Hypothalamus (tissue), 51 donors: Measurements from ENCODE around the gene TRPC1.

ENCODE experiments used
- DNase-seq, 51 donors: peaks; one replicate each; lab custom pipeline; 2025; lab: John Stamatoyannopoulos, UW

The TRPC1 gene

DNA sequence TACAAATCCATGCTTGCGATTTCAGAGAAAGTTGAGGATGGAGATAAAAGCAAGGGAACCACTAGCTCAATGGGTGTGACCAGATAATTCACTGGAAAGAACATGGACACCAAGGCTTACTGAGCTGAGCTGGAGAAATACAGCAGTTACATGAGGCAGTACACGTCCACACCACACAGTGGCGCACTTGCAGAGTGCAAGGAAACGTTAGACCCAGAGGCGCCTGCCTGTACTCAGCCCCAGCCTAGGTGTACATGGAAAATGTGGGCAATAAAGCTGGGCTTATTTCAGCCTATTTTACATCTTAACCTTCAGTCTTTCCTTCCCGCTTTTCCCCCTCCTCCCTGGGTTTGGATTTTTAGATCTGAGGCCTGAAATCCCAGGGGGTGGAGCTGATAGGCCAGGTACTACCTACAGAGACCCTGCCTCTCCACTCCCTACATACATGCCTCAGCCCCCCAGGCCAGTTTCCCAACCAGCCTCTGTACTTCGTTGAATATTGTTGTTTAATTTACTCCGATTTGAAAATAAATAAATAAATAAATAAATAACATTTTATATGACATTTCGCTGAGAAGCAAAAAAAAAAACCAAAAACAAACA, 105.0 kb downstream of the TRPC1 start:
- peak in 42 of 51 donors; percentile 2 to 81 (median 50) for DNase-seq

GRCh38 chr3:142837526-142837925, 113.7 kb downstream of the TRPC1 start:
- DNase-seq, result no peak

GRCh38 chr3:142839831-142840230, 116.0 kb downstream of the TRPC1 start:
- no peak for DNase-seq

GRCh38 chr3:142844339-142844977, 120.6 kb downstream of the TRPC1 start:
- DNase-seq, result no peak

- no peak for DNase-seq
Observed at GRCh38 chr3:142846779-142847577, 123.1 kb downstream of the TRPC1 start.

GRCh38 chr3:142849148-142849547, 125.3 kb downstream of the TRPC1 start:
- no peak for DNase-seq

DNA sequence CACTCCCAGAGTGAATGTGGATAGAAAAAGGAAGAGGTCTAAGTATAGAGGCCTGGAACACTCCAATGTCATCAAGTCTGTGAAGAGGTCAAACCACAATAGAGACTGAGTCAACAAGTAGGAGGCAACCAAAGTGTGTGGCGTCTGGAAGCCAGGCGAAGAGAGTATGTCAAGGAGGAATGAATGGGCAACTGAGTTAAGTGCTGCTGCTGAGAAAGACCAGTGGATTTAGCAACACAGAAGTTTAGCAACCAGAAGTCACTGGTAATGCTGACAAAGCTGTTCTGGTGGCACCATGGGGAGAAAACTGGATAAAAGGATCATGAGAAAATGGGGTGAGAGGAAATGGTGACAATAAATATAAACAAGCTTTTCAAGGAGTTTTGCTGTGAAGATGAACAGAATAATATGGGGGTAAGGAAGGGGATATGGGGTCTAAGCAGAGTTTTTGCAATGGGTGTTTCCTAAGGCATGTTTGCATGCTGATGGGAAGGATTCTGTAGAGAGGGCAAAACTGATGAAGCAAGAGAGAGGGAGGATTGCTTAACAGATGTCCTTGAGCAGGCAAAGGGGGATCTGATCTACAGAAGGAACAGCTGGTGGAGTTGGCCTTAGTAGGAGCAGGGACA, 126.7 kb downstream of the TRPC1 start:
- DNase-seq, result no peak

GRCh38 chr3:142852009-142852408, 128.2 kb downstream of the TRPC1 start:
- no peak for DNase-seq

GRCh38 chr3:142853270-142854168, 129.7 kb downstream of the TRPC1 start:
- DNase-seq, result no peak

- DNase-seq, result peak in 7 of 51 donors; percentile 1 to 9 (median 5)
Observed at GRCh38 chr3:142857056-142857455, 133.2 kb downstream of the TRPC1 start.
